Stimulated activated CD4-positive, alpha-beta T cell treated with anti-CD3 and anti-CD28 coated beads, Interleukin-4, amount 100 ng/mL, for 48 hours (primary cell): ENCODE results near the gene RAB7B.

Experiments used
- DNase-seq, 2 donors: peaks; one replicate each; pipeline ENCODE4 v3.0.0-alpha.2; 2020; ENCODE audit warnings: low read depth in 2 of 2

RAB7B gene

GRCh38 chr1:205973377-205974232, 29.6 kb downstream of the RAB7B start:
- DNase-seq, result no peak

- DNase-seq, result no peak
Observed at GRCh38 chr1:205972491-205973168, 30.6 kb downstream of the RAB7B start.

GRCh38 chr1:205972081-205972480, 31.1 kb downstream of the RAB7B start:
- DNase-seq, result no peak

GRCh38 chr1:205971082-205971481, 32.1 kb downstream of the RAB7B start:
- DNase-seq, result no peak

- DNase-seq, result no peak
Observed at GRCh38 chr1:205970486-205970885, 32.7 kb downstream of the RAB7B start.

GRCh38 chr1:205969229-205969628, 34.0 kb downstream of the RAB7B start:
- DNase-seq, result no peak

GRCh38 chr1:205967554-205968335, 35.5 kb downstream of the RAB7B start:
- DNase-seq, result no peak

GRCh38 chr1:205965036-205965884, 37.9 kb downstream of the RAB7B start:
- no peak for DNase-seq

GRCh38 chr1:205963352-205964155, 39.6 kb downstream of the RAB7B start:
- no peak for DNase-seq

GRCh38 chr1:205962821-205963221, 40.4 kb downstream of the RAB7B start:
- no peak for DNase-seq

- no peak for DNase-seq
Observed at GRCh38 chr1:205961991-205962820, 41.0 kb downstream of the RAB7B start.

- no peak for DNase-seq
Observed at GRCh38 chr1:205961405-205961804, 41.8 kb downstream of the RAB7B start.

GRCh38 chr1:205959789-205960188, 43.4 kb downstream of the RAB7B start:
- no peak for DNase-seq

- DNase-seq, result no peak
Observed at GRCh38 chr1:205955499-205955898, 47.7 kb downstream of the RAB7B start.

- no peak for DNase-seq
Observed at GRCh38 chr1:205954819-205955404, 48.3 kb downstream of the RAB7B start.

- no peak for DNase-seq
Observed at GRCh38 chr1:205951746-205952145, 51.4 kb downstream of the RAB7B start.

GRCh38 chr1:205950826-205951549, 52.2 kb downstream of the RAB7B start:
- no peak for DNase-seq

GRCh38 chr1:205950280-205950679, 52.9 kb downstream of the RAB7B start:
- no peak for DNase-seq

GRCh38 chr1:205949753-205950152, 53.4 kb downstream of the RAB7B start:
- no peak for DNase-seq
